Measurements from ENCODE around the gene ZDHHC4. TPM values are rescaled to one million over a fixed set of nuclear protein-coding genes. Genes with fewer than 3 reads are reported as not detected.
A peak's percentile ranks its signal among the peaks of the same experiment; 100 is the strongest.

Gene ZDHHC4
- total and polyA plus RNA-seq, 9 of the 15 experiments (the other 6 are each of a cell fraction or from before 2014, with no cell fraction given), result 33.4 to 106 (median 58.3) TPM

GRCh38 chr7:6637544-6638229 lies 60.4 kb downstream of the ZDHHC4 start (continued):
- peak; percentile 49; the same call in 1 of the 2 replicates for TF ChIP-seq SIN3B (IDR thresholded peaks at IDR 0.05; ENCODE audit: low read depth)
- peak; percentile 54; the same call in 1 of the 2 replicates for TF ChIP-seq CREM (IDR thresholded peaks at IDR 0.05; ENCODE audit: low read depth)
- peak; percentile 69 for TF ChIP-seq CTBP1 (IDR thresholded peaks at IDR 0.05; ENCODE audit: borderline replicate concordance)
- TF ChIP-seq TFAP4 (CRISPR knock-in tag; IDR thresholded peaks at IDR 0.05; ENCODE audit: borderline replicate concordance), result 0 out of 2 replicates have a peak, but pooled peaks have one; percentile 29
- TF ChIP-seq FUS (optimal IDR thresholded peaks at IDR 0.05; ENCODE audit: low read depth, low read length), result no peak
- TF ChIP-seq NONO (IDR thresholded peaks at IDR 0.05; ENCODE audit: low read depth in 2 of 2, low read length in 1 of 2), result peak in 1 of 2 experiments; percentile 59; a peak in 1 of 4 replicates
- 0 out of 2 replicates have a peak, but pooled peaks have one; percentile 11 for TF ChIP-seq EP300 (IDR thresholded peaks at IDR 0.05; ENCODE audit: low read length)
- no peak for TF ChIP-seq ADNP (tag; IDR thresholded peaks at IDR 0.05)
- peak in 1 of 2 experiments; percentile 22; a peak in 1 of 4 replicates for TF ChIP-seq TBL1XR1 (IDR thresholded peaks at IDR 0.05; ENCODE audit: low read length in 2 of 2)
- TF ChIP-seq MYNN (IDR thresholded peaks at IDR 0.05), result no peak
- TF ChIP-seq MYNN (CRISPR knock-in tag; IDR thresholded peaks at IDR 0.05), result no peak
- TF ChIP-seq RAD51 (IDR thresholded peaks at IDR 0.05; ENCODE audit: borderline replicate concordance, low read depth), result no peak
- TF ChIP-seq PHB (CRISPR knock-in tag; IDR thresholded peaks at IDR 0.05), result no peak
- TF ChIP-seq CXXC5 (CRISPR knock-in tag; IDR thresholded peaks at IDR 0.05), result peak; percentile 57
- TF ChIP-seq KLF13 (tag; IDR thresholded peaks at IDR 0.05; ENCODE audit: borderline replicate concordance, low read depth), result peak; percentile 83; the same call in 1 of the 2 replicates
- TF ChIP-seq, protein P1, sequence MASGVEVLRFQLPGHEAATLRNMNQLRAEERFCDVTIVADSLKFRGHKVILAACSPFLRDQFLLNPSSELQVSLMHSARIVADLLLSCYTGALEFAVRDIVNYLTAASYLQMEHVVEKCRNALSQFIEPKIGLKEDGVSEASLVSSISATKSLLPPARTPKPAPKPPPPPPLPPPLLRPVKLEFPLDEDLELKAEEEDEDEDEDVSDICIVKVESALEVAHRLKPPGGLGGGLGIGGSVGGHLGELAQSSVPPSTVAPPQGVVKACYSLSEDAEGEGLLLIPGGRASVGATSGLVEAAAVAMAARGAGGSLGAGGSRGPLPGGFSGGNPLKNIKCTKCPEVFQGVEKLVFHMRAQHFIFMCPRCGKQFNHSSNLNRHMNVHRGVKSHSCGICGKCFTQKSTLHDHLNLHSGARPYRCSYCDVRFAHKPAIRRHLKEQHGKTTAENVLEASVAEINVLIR (CRISPR knock-in tag; IDR thresholded peaks at IDR 0.05), result no peak
- TF ChIP-seq ATF7 (IDR thresholded peaks at IDR 0.05), result peak; percentile 78
- TF ChIP-seq SMAD4 (CRISPR knock-in tag; conservative IDR thresholded peaks at IDR 0.05), result peak; percentile 77
- no peak for TF ChIP-seq SOX6 (IDR thresholded peaks at IDR 0.05)
- TF ChIP-seq, protein P2, sequence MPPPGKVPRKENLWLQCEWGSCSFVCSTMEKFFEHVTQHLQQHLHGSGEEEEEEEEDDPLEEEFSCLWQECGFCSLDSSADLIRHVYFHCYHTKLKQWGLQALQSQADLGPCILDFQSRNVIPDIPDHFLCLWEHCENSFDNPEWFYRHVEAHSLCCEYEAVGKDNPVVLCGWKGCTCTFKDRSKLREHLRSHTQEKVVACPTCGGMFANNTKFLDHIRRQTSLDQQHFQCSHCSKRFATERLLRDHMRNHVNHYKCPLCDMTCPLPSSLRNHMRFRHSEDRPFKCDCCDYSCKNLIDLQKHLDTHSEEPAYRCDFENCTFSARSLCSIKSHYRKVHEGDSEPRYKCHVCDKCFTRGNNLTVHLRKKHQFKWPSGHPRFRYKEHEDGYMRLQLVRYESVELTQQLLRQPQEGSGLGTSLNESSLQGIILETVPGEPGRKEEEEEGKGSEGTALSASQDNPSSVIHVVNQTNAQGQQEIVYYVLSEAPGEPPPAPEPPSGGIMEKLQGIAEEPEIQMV (tag; conservative IDR thresholded peaks at IDR 0.05; ENCODE audit: low read depth), result no peak
- TF ChIP-seq NR1H2 (CRISPR knock-in tag; IDR thresholded peaks at IDR 0.05), result no peak
- TF ChIP-seq ZNF584 (CRISPR knock-in tag; IDR thresholded peaks at IDR 0.05; ENCODE audit: low read depth), result no peak
- no peak for TF ChIP-seq NFXL1 (CRISPR knock-in tag; IDR thresholded peaks at IDR 0.05)
- peak; percentile 52 for TF ChIP-seq TAF1 (IDR thresholded peaks at IDR 0.05; ENCODE audit: control insufficient read depth, extremely low read depth, insufficient read depth, low read length, severe bottlenecking)
